GM18873 (cell line): Measurements from ENCODE around the gene PRR23E.

Source experiments
- ATAC-seq: cut with Tn5 transposase; IDR thresholded peaks from one replicate; pipeline ENCODE4 v1.9.1; 2021; ENCODE audit warnings: mild to moderate bottlenecking, moderate library complexity, moderate number of reproducible peaks; ENCODE audit not compliant: unreplicated experiment, low FRiP score

Gene PRR23E

DNA sequence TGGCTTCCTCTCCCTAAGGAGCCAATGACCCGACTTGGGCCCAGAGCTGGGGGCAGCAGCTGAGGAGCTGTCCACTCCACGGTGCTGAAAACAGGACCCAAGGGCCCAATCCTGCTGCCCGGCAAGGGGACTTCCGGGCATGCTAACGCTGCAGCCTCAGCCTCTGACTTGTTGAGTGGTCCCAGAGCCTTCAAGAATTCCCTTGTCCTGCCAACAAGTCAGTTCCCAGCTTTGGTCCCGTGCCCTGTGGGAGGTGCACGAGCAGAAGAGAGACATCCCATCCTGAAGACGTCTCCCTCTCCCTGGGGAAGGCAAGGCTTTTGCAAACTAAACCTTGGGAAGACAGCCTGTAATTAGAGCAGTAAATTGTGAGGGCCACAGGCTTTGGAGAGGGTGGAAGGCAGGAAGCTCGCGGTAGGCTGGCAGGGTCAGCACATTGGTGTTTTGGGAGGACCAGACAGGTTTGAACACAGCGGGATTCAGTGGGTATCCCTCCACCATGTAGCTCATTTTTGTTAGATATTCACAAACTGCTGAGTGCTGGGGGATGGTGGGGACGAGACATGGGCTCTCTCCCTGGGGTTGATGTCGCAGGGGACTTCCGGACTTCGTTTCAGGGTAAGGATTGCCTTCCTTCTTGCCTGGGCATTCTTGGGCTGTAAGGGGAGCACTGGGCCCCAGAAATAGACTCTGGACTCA, 29.8 kb upstream of the PRR23E start:
- no peak for ATAC-seq

DNA sequence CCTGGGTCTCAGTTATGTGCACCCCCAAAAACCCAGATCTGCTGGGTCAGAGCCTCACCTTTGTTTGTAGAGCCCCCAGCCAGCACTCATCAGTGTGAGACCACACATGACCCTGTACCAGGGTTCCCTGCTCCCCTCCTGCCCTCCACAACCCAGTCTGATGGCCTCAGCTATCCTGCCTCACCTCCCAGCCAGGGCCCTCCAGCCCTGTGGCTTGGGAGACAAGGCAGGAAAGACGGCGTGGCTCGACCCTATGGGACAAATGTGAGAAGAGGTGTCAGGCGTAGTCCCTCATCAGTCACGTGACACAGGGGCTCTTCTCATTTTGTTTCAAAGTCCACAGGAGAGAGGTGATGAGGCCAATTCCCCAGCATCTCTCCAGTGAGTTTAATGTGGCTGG, 28.3 kb upstream of the PRR23E start:
- no peak for ATAC-seq

DNA sequence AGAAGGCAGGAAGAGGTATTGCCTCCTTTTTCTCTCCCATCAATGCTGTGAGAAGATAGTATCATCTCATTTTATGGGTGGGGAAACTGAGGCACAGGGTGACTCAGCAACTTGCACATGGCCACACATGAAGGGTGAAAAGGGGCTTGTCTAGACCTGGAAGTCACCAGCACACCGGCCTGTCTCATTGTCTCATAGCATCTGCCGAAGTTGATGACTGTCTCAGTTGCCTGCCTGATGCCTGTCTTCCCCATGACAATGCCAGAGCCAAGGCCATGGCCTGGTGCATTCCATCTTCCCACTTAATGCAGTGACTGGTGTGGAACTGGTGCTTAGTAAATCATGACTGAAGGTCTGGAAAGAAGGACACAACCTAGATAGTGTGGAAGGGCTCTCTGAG, 27.9 kb upstream of the PRR23E start:
- ATAC-seq, result no peak

DNA sequence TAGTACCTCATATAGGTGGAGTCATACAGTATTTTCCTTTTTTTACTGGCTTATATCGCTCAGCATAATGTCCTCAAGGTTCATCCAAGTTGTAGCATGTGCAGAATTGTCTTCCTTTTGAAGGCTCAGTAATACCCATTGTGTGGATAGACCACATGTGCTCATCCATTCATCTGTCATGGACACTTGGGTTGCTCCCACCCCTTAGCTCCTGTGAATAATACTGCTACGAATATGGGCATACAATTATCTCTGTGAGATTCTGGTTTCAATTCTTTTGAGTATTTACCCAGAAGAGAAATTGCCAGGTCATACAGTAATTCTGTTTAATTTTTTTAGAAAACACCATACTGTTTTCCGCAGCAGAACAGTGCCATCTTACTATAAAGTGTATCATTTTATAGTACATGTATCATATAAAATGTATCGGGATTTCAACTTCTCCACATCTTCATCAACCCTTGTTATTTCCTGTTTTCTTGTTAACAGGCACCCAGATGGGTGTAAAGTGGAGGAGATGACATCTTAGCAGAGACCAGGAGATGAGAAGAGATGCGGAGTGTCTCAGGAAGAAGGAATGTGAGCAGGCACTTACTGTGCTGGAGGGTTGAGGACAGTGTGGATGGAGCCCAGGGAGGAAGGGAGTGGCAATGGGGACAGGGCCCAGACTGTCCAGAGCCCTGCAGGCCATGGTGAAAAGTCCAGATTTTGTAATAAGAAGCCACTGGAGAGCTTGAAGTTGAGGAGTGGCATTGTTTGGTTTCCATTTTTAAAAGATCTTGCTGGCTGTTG, 27.0 kb upstream of the PRR23E start:
- no peak for ATAC-seq

DNA sequence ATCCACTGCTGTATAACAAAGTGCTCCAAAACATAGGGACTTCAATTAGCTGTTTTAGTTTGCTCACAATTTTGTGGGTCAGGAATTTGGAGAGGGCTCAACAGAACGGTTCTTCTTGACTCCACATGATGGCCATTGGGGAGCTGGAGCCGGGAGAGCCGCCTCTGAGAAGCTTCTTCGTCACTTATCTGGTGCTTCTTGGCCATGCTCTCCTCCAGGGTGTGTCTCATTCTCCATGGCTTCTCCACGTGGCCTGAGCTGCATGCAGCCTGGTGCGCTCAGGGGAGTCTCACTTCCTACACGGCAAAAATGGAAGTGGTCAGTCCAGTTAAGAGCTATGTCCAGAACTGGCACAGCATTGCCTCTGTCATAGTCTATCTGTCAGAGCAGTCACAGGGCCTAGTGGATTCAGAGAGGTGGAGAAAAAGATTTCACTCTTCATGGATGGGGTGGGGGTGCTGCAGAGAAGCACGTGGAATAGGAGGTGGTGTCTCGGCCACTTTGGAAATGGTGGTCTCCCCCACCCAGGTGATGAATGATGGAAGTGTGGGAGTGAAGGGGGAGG, 26.3 kb upstream of the PRR23E start:
- ATAC-seq, result no peak

DNA sequence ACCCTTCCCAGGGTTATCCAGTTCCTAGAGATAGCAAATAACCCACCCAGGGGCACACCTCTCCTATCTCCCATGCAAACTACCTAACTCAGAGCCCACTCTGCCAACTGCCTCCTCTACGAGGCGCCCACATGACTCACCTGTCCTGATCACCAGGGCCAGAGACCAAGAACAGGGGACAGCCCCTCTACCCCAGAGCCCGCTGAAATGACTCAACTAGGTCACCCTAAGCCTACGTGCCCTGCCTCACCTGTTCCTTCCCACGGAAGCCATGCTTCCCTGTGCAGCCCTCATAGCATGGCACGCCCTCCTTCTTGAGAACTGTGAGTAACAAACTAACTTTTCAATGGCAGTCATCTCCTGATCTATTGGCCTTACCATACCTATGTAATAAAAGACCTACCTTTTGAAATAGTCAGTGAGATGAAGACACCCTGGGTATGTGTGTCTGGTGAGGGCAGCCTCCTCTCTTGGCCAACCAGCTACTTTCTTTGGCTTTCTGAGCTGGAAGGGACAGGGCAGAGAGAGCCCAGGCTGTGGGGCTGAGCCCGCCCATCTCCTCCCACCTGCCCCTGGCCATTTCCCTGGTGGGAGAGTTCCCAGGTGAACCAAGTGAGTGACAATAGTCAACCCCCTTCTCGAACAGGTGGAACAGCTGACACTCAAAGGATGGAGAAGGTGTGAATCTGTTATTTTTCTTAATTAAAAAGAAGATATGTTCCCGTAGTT, 25.5 kb upstream of the PRR23E start:
- no peak for ATAC-seq

DNA sequence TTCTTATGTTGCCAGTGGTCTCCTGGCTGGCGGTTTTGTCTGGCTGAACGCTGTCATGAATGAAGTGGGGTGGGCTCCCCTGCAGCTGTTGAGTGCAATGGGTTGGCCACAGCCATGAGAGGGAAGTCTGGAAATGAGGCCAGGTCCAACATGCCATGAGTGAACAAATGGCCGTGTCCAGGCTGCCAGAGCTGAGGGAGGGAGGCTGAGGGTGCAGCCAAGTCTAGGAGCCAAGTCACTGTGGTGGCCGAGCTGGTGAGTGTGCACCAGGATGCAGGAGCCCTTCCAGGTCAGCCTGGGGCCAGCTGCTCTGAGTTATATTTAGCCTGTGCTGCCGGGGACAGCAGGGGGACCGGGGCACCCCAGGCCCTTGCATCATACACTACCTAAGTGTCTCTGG, 24.7 kb upstream of the PRR23E start:
- ATAC-seq, result no peak

DNA sequence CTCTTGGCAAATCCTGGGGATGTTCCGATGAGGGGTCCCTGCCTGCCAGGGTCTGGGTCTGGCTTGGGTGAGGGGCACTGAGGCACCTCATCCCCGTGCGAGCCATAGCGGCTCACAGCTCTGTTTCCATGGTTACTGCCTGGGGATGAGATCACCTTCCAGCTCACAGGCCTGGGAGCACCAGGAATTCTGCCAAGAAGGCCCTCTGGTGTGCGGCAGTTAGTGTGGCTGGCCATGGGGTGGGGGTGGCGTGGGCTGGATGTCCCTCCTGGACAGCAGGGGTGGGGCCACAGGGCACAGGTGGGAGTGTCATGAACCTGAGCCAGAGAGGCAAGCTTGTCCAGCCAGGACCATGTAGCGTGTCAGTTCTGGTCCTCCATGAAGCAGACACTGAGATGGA, 22.1 kb upstream of the PRR23E start:
- no peak for ATAC-seq

DNA sequence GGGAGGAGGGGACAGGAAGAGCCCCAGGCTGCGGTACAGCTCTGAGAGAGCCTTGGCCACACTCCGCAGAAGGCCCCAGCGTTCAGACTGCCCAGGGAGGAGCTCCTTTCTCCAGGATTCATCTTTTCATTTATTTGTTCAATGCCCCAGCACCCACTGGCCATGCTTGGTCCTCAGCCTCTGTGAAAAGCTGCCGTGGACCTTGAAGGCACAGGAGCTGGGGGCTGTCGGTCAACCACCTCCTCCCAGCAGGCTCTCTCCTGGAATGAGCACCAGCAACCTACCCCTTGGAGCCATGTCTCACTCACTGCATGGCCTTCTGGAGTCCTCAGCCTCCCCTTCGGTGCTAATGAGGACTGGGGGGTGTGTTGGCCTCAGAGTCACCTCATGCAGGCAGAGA, 21.6 kb upstream of the PRR23E start:
- no peak for ATAC-seq

DNA sequence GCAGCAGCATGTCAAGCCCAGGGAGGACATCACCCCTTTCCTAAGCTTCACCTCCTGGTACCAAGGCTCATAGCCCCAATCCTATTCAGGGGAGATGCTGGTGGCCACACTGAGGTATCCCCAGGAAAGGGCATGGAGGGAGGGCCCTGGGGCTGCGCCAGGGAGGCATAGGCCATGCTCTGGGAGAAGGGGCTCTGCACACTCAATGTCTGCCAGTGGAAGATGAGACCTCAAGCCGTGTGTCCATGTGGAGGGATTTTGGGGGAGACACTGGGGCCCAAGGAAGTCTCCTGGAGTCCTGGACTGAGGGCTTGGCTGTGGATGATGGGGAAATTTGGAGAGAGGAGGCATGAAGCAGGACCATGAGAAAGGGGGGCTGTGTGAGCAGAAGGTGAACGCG, 21.2 kb upstream of the PRR23E start:
- ATAC-seq, result no peak

DNA sequence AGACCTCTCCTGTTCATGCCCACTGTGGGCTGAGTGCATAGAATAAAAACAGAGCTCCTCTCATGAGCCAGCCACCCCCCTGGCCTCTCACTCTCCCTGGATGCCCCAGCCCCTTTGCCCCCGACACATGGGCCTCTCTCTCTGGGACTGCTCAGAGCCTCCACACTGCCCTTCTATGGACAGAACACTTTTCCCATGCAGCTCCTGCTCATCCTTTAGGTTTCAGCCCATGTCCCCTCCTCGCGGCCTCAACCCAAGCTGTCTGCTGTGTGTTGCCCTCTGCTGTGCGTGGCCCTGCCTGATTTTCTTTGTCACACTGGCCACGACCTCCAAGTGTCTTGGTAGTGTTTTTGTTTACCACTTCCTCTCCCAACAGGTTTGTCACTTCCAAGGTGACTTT, 20.7 kb upstream of the PRR23E start:
- no peak for ATAC-seq

DNA sequence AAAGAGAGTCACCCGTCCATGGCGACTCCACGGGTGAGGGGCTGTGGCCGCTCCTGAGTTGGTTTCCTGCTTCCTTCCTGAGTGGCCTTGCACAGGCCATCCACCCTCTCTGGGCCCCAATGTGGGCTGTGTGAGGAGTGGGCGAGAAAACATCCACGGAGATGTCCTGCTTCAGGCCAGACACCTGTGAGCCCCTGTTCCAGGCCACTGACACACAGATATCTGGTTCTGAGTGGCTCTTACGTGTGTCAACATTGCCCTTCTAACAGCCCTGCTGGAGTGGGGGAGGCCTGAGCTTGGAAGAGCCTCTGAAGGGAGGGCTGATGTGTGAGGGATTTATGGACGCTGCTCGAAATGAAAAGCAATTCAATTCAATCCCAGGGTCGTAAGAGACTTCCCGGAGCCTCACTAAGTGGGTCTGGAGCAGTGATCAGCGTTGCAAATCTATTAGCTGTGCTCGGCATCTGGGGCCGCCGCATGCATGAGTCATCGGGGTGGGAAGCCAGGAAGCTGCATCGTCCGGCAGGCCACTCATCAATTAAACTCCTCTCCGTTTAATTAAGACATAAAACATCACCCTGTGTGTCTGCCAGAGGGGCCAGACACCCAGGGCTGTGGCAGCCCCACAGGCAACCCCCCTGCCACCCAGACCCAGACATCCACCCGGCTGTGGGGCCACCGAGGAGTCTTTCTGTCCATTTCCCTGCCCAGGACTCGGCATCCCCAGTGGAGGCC, 20.0 kb upstream of the PRR23E start:
- ATAC-seq, result no peak

DNA sequence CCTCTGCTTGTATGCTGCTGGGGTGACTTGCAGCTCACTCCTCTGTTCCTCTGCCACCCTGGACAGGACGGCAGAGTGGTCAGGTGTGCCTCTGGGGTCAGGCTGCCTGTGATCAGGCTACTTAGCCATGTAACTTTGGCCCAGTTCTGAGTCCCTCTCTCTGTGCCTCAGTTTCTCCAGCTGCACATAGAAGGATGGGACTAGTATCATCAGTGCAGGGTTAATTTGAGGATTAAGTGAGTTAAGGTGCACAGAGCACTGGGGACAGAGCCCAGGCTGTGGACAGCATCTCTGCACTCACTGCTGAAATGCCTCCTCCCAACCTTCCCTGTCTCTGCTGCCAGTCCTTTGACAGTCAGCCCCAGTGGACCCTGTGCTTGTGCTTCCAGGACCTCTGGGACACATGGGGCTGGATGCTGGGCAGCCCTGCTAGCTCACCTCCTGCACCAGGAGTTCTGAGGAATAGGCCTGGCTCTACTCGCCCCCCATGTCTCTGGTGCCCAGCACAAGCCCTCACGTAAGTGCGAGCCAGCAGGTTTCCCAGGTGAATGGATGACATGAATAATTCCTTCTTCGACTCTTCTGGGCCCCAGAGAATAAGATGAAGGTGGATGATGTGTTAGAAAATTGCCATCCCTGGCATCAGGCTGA, 19.3 kb upstream of the PRR23E start:
- no peak for ATAC-seq

DNA sequence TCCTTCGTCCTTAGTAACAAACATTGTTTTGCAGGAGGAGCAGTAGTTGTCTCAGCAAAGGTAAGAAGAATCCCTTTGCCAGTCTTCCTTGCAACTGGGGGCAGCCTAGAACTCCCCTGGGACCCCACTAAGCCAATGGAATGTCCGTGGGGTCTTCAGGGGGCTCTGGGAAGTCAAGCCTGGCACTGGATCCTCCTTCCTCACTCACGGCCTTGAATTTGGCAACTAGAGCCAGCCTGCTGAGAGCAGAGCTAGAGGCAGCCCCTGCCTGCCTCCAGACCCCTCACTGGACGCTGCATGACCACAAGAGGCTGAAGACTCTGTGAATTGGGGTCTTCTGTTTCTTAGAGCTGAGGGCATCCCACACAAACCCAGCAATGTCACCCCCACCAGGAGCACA, 18.6 kb upstream of the PRR23E start:
- no peak for ATAC-seq

DNA sequence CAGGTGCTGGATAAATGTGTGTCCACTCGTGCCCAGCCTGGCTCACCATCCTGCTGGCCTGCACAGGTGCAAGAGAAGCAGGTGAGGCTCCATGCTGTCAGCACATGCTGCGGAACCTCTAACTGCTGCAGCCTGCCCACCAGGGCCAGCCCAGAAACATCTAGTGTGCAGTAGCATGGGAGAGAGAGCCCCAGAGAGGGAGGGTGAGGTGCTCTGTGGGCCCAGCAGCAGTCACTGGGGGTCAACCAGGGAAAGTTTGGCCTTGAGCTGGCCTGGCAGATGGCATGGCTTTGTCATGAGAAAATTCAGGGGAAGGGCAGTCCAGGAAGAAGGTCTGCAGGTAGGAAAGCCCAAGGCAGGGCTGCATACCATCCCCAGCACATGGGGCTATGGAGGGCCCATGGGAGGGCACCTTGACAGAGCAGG, 18.2 kb upstream of the PRR23E start:
- ATAC-seq, result no peak

DNA sequence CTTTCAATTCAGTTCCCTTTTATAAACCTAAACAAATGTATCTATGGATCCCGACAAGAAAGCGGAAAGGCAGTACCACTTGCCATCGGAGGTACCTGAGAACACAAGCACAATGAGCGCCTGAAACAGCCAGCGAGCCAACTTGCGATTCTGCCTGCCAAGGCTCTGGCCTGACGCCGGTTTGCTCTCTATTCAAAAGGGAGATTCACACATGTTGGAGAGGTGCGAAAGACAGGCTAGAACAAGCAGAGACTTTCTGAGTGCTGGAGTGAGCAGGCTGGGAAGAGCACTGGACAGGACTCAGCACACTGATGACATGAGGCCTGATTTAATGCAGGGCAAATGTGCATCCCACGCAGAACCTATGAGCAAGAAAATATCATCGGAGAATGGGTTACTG, 17.7 kb upstream of the PRR23E start:
- no peak for ATAC-seq

DNA sequence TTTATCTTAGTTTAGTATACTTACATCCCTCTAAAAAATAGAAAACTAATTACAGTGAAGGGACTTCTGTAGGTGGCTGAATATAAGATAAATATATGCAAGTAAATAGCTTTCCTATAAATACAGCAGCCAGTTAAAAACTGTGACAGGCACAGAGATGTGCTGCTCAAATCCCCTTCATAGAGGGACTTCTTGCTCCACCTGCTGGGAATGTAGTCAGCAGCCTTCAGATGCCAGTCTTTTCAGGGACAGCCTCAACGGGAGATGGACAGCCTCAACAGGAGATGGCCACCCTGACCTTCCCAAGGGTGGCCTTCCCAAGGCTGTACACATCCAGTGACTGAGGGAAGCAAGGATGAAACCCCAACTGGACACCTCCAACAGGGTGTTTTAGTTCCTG, 15.7 kb upstream of the PRR23E start:
- no peak for ATAC-seq

DNA sequence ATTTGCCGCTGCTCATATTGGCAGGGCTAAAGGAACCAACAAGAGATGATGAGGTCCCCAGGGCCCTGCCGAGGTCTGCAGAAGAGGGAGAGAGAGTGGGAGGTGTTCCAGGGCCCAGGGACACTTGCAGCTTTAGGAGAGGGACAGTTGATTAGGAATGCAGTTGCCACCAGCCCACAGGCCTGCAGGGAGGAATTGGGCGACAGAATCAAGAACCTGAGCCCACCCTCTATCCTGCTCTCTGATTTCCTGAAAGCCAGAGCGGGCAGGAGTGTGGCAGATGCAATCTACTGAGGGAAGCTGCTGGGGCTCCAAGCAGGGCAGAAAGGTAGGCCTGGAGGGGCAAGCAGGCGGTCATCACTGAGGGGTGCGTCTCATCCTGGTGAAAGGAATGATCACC, 12.1 kb upstream of the PRR23E start:
- no peak for ATAC-seq

DNA sequence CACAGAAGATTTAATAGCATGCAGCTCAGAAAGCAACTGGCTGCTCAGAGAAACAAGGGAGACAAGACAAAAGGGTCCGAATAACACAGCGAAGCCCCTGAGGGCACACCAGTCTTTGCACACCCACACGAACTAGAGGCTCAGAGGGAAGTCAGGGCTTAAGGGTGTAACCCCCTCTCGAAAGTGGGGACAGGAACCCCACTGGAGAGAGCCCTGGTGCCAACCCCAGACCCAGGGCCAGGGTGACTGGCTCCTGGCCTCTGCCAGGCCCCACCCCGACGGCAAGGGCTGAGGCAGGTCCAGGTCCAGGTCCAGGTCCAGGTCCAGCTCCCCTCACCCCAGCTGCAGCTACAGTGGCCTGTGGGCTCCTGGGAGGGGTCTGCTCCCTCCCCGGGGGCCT, 10.5 kb upstream of the PRR23E start:
- no peak for ATAC-seq
